Measurements from ENCODE around the gene FSTL4. TPM values are rescaled to one million over a fixed set of nuclear protein-coding genes. Genes with fewer than 3 reads are reported as not detected.

FSTL4 gene
- total RNA-seq, 4 donors from 2014 or later, result 0.22 to 0.47 (median 0.27) TPM; not detected in 1

DNA sequence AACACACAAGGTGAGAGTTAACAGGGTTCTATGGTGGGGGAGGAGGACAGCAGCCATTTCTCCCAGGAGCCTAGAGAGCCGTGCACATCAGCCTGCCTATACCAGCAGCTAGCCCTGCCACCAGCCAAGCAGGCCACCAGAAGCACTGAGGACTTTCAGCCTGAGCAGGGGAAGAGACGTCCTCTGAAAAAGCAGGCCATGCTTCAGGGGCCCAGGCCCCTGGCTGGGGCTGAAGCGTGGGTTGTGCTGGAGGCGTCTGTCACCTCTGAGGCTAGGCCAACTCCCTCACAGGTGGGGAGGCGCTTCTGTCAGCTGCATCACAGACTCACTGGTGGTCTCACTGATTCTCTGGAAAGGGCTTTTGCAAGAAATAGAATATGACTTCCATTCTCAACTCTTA is 16.3 kb downstream of the FSTL4 start:
- Histone ChIP-seq H3K4me1 (no peaks in the 10 kb centered on the region), H3K27ac (no peak overlapping the region), H3K36me3 (no peaks in the 10 kb centered on the region), H3K27me3 (no peaks in the 10 kb centered on the region), H3K9me3 (no peaks in the 10 kb centered on the region), H3K4me3 (no peak overlapping the region)
- WGBS, 2 donors (ENCODE audit: low coverage in 1 of 2), result 57 to 73% methylated on average over 2 to 4 of the region's 5 CpGs
- ATAC-seq, result no peak
- no peak for TF ChIP-seq POLR2AphosphoS5 (IDR thresholded peaks at IDR 0.05)
- TF ChIP-seq, protein P1, sequence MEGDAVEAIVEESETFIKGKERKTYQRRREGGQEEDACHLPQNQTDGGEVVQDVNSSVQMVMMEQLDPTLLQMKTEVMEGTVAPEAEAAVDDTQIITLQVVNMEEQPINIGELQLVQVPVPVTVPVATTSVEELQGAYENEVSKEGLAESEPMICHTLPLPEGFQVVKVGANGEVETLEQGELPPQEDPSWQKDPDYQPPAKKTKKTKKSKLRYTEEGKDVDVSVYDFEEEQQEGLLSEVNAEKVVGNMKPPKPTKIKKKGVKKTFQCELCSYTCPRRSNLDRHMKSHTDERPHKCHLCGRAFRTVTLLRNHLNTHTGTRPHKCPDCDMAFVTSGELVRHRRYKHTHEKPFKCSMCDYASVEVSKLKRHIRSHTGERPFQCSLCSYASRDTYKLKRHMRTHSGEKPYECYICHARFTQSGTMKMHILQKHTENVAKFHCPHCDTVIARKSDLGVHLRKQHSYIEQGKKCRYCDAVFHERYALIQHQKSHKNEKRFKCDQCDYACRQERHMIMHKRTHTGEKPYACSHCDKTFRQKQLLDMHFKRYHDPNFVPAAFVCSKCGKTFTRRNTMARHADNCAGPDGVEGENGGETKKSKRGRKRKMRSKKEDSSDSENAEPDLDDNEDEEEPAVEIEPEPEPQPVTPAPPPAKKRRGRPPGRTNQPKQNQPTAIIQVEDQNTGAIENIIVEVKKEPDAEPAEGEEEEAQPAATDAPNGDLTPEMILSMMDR (IDR thresholded peaks at IDR 0.05), result no peak
- TF ChIP-seq EP300 (IDR thresholded peaks at IDR 0.05), result no peak
- TF ChIP-seq POLR2A (IDR thresholded peaks at IDR 0.05), result no peak

DNA sequence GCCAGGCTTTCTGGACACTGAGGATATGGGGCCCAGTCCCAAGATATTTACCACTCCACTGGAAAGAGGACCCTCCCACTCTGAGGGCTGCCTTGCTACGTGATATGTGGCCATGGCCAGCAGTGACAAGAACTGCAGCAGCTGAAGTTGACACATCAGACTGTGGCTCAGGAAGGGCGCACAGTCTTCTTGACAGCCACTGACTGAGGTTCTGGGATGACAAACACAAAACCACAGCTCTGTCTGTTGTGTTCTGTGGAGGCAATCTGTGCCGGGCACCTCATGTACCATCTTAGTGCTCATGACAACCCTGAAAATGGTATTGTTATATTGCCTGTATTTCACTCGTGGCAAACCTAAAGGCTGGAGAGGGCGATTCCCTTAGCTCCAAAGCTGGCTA is 16.9 kb downstream of the FSTL4 start:
- 90 to 96% methylated on average over 2 to 4 of the region's 5 CpGs for WGBS, 2 donors (ENCODE audit: low coverage in 1 of 2)
- Histone ChIP-seq H3K9me3 (no peaks in the 10 kb centered on the region), H3K4me1 (no peaks in the 10 kb centered on the region), H3K27ac (no peak overlapping the region), H3K36me3 (no peaks in the 10 kb centered on the region), H3K4me3 (no peak overlapping the region), H3K27me3 (no peaks in the 10 kb centered on the region)
- ATAC-seq, result no peak
- TF ChIP-seq EP300 (IDR thresholded peaks at IDR 0.05), result no peak
- TF ChIP-seq POLR2A (IDR thresholded peaks at IDR 0.05), result no peak
- TF ChIP-seq POLR2AphosphoS5 (IDR thresholded peaks at IDR 0.05), result no peak
- TF ChIP-seq, protein P1 (IDR thresholded peaks at IDR 0.05), result no peak

DNA sequence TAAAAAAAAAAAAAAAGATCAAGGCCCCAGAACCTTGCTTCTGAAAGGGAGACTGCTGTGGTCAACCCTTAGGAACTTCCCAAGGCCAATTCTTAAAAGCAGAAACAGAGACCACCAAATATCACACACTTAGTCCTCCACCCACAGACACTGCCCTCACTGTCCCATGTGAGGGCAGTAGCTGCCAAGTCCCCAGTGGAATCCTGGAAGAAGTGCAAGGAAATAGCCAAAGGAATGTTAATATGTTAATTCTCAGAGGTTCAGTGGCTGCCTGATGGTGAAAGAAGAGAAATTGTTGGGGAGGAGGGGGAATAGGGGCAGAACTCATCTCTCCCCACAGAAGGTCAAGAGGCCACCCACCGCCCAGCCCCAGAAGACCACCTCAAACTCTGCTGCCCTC is 23.1 kb downstream of the FSTL4 start:
- Histone ChIP-seq H3K9me3 (no peaks in the 10 kb centered on the region), H3K27me3 (no peaks in the 10 kb centered on the region), H3K27ac (no peak overlapping the region), H3K36me3 (no peaks in the 10 kb centered on the region), H3K4me1 (no peaks in the 10 kb centered on the region), H3K4me3 (no peak overlapping the region)
- TF ChIP-seq EP300 (IDR thresholded peaks at IDR 0.05) (no peak), POLR2AphosphoS5 (IDR thresholded peaks at IDR 0.05) (no peak), POLR2A (IDR thresholded peaks at IDR 0.05) (no peak)
- TF ChIP-seq, protein P1 (IDR thresholded peaks at IDR 0.05), result no peak
- ATAC-seq, result no peak
- WGBS, 2 donors (ENCODE audit: low coverage in 1 of 2), result 33% methylated on average over 1 of the region's 1 CpG; no CpG with 5 or more reads in 1 of the 2 donors

DNA sequence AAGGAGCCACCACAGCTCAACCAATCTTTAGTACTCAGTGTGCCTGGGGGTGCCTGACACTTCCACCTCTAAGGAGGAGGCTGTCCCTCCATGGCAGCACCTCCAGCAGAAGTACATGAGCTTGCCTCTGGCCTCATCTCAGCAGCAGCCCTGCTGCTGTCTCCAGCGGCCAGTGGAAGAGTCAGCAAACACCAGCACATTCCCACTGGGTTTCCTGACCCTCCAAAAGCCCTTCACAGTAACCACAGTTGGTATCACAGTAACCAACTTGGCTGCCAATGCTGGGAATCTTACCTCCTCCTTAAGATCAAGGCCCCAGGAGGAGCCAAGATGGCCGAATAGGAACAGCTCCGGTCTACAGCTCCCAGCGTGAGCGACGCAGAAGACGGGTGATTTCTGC is 29.4 kb downstream of the FSTL4 start:
- peaks cover 18% of the 10 kb centered on the region for H3K27me3 ChIP-seq
- TF ChIP-seq POLR2A (IDR thresholded peaks at IDR 0.05) (no peak), POLR2AphosphoS5 (IDR thresholded peaks at IDR 0.05) (no peak), EP300 (IDR thresholded peaks at IDR 0.05) (no peak)
- TF ChIP-seq, protein P1 (IDR thresholded peaks at IDR 0.05), result no peak
- no peak for ATAC-seq
- no peaks in the 10 kb centered on the region for H3K9me3 ChIP-seq
- WGBS, 2 donors (ENCODE audit: low coverage in 1 of 2), result no CpG with 5 or more reads among the region's 7 CpGs
- no peak overlapping the region for H3K27ac ChIP-seq
- H3K4me3 ChIP-seq, result no peak overlapping the region
- no peaks in the 10 kb centered on the region for H3K36me3 ChIP-seq
- H3K4me1 ChIP-seq, result no peaks in the 10 kb centered on the region

DNA sequence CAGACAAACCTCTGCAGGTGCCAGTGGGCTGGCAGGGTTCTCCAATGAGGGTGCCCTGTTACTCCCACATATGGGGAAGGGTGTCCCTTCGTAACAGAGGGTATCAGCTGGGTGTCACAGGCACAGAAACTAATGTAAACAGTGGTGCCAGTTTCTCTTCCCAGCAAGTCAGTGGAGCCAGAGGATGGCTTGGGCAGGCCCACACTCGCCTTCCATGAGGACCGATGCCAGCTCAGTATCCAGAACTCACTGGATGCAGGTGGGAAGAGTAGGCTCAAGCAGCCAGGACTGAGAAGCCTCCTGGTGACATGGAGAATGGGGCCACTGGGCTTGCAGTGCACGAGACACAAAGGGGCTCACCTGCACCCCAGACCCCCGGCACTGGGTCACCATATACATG is 30.4 kb downstream of the FSTL4 start:
- WGBS, 2 donors (ENCODE audit: low coverage in 1 of 2), result 100% methylated on average over 1 of the region's 5 CpGs; no CpG with 5 or more reads in 1 of the 2 donors
- Histone ChIP-seq H3K4me3 (no peak overlapping the region), H3K4me1 (no peaks in the 10 kb centered on the region), H3K9me3 (no peaks in the 10 kb centered on the region), H3K27me3 (peaks cover 24% of the 10 kb centered on the region), H3K27ac (no peak overlapping the region), H3K36me3 (no peaks in the 10 kb centered on the region)
- TF ChIP-seq, protein P1 (IDR thresholded peaks at IDR 0.05), result no peak
- TF ChIP-seq EP300 (IDR thresholded peaks at IDR 0.05) (no peak), POLR2A (IDR thresholded peaks at IDR 0.05) (no peak), POLR2AphosphoS5 (IDR thresholded peaks at IDR 0.05) (no peak)
- ATAC-seq, result no peak
